Heart left ventricle (tissue), 16 donors: ENCODE results near the gene LPP. TPM values are rescaled to one million over a fixed set of nuclear protein-coding genes. Genes with fewer than 3 reads are reported as not detected.

Experiments
- ATAC-seq, 4 donors: fragments of 200-7000 bp; cut with Tn5 transposase; one replicate each; pipeline ENCODE4 v1.9.1; 2020 to 2022; ENCODE audit warnings: moderate library complexity in 4 of 4, mild to moderate bottlenecking in 3 of 4, moderate number of reproducible peaks in 1 of 4
- DNase-seq, 5 donors: peaks; one replicate each; pipeline ENCODE4 v3.0.0-alpha.2; 2020
- H3K27ac ChIP-seq, 12 donors: fragments of 200-600 bp; sonication (generic) in 4 of 12; one replicate each; pipeline versions ENCODE4 v1.5.0 to v1.8.0; 2016 to 2022; ENCODE audit warnings: mild to moderate bottlenecking in 2 of 12
- H3K27me3 ChIP-seq, 9 donors: fragments of 200-600 bp; sonication (generic) in 2 of 9; one replicate each; pipeline versions ENCODE4 v1.5.1 to v1.8.0; 2016 to 2022; ENCODE audit warnings: mild to moderate bottlenecking in 3 of 9
- H3K36me3 ChIP-seq, 9 donors: fragments of 200-600 bp; sonication (generic) in 2 of 9; one replicate each; pipeline versions ENCODE4 v1.5.0 to v1.8.0; 2018 to 2022; ENCODE audit warnings: mild to moderate bottlenecking in 2 of 9
- H3K4me1 ChIP-seq, 12 donors: fragments of 200-600 bp; sonication (generic) in 4 of 12; one replicate each; pipeline versions ENCODE4 v1.5.0 to v1.8.0; 2016 to 2022; ENCODE audit warnings: mild to moderate bottlenecking in 3 of 12
- H3K4me3 ChIP-seq, 12 donors: fragments of 200-600 bp; sonication (generic) in 4 of 12; one replicate each; pipeline versions ENCODE4 v1.5.0 to v1.8.0; 2017 to 2022; ENCODE audit warnings: mild to moderate bottlenecking in 9 of 12, moderate library complexity in 4 of 12
- H3K9me3 ChIP-seq, 12 donors: fragments of 200-600 bp; sonication (generic) in 4 of 12; one replicate each; pipeline versions ENCODE4 v1.5.0 to v1.8.0; 2016 to 2022; ENCODE audit warnings: mild to moderate bottlenecking in 1 of 12
- POLR2A ChIP-seq, 2 donors: fragments of 450-650 bp; IDR thresholded peaks; one replicate each; pipeline ENCODE4 v1.6.1; 2017; ENCODE audit warnings: antibody characterized with exemption in 2 of 2, mild to moderate bottlenecking in 2 of 2, moderate library complexity in 2 of 2
- WGBS, 4 donors: extraction: QIAGEN DNeasy Blood & Tissue Kit in 2 of 4; methylation state at CpG; one replicate each; pipeline versions ENCODE4 v1.1.5 to v1.1.7; 2013 to 2018; 5-methylcytosine and 5-hydroxymethylcytosine counted together
- intact Hi-C, 10 donors: fragments of 100-400 bp; cut with DNase I; formaldehyde crosslinking; loops; one replicate each; pipeline versions ENCODE4 v1.11.1 to v1.14.2; 2022
- polyA plus RNA-seq, 2 donors: library from polyadenylated mRNA; stranded (reverse); fragments of 200-250 nt; gene quantifications; one replicate each; pipeline ENCODE4 v1.2.3, GENCODE V29; 2013
- total RNA-seq, 9 donors: library from RNA; depleted of rRNA in 2 of 9; stranded (reverse); fragments of >200 nt in 2 of 9; fragmentation: NEBNext Ultra II Directional in 3 of 9; extraction: Animal tissue kit (Norgen Biotek cat#: 25700) in 3 of 9; gene quantifications; one replicate each; pipeline versions ENCODE4 v1.1.0 to v1.2.4, GENCODE V29; 2016 to 2023
- TF ChIP-seq, protein P1 (sequence below), 12 donors: fragments of 200-600 bp; sonication (generic) in 4 of 12; IDR thresholded peaks; one replicate each; pipeline versions ENCODE4 v1.5.0 to v1.8.0; 2018 to 2022; ENCODE audit warnings: antibody characterized with exemption in 12 of 12, mild to moderate bottlenecking in 5 of 12
- donor health status: ischemic (EF 13 %, LVEDD 7.1; RV severe dilation, severe dysfunction).
- donor health status: healthy with polysubstance abuse.
- donor health status: DM: no; HTN: yes; CAD: no.
- donor health status: DM: no; HTN: no; CAD: no.
- donor health status: ischemic (EF 25% LVEDD 6.9; RV normal size, moderate dysfunction).
- donor health status: ischemic (EF 25% LVEDD 5.7; RV mildly dilated, moderate dysfunction).
- donor health status: healthy.
- donor health status: DM: yes; HTN: yes; CAD: no.
- donor health status: ischemic (EF 35%, LVEDD 5.7; RV mildly dilated, moderate dysfunction).
- donor health status: nonischemic (EF 11% LVEDD 7.7; RV severe dilation, severe dysfunction).
- donor health status: DM: yes; HTN: yes; CAD: no.
- donor health status: PGD.
- donor health status: ischemic (EF 29% LVEDD 5.4; RV normal size, mild dysfunction).
- donor health status: nonischemic (EF 23%, LVEDD 6.1; RV moderate dilation, normal function).

Gene LPP
- total and polyA plus RNA-seq, 11 donors, result 9.2 to 178 (median 100) TPM

DNA sequence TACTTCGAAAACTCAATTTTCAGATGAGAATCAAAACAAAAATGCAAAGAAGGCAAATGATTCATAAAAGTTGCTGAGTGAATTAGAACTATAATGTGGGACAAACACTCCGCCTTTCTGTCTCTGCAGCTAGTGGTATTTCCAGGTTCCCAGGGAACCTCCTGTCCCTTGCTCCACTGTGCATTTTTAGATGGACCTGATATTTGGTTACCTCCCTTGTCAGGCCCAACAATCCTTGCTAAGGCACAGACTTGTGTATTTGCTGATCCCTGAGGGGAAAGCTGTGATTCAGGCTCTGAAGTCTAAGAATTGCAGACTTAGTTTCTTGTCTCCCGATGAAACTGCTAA is 162.7 kb downstream of the LPP start:
- no peak overlapping the region for H3K4me3 ChIP-seq

DNA sequence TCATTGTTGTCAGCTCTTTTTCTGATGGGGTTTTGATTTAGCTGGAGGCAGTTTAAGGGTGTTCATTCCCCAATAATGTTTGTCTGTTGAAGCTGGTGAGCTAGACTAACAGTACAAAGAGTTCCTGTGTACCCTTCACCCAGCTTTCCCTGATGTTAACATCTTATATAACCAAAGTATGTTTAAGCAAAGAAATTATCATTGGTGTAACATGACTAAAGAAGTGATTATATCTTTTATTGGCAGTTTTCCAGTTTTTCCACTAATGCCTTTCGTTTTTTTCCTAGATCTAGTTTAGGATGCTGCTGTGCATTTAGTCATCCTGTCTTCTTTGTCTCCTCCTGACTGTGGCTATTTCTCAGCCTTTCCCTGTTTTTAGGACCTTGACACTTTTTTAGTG is 165.6 kb downstream of the LPP start:
- H3K4me3 ChIP-seq, result no peak overlapping the region
- DNase-seq (no peak), ATAC-seq (no peak)
- H3K27me3 ChIP-seq, result no peaks in the 10 kb centered on the region
- peaks cover 0 to 57% (median 30%) of the 10 kb centered on the region in 12 donors for H3K4me1 ChIP-seq
- WGBS, 4 donors, result 13 to 31% (median 20%) methylated on average over 1 of the region's 1 CpG
- no peaks in the 10 kb centered on the region for H3K9me3 ChIP-seq
- intact Hi-C loops, result no loop called here
- no peaks in the 10 kb centered on the region for H3K36me3 ChIP-seq
- TF ChIP-seq, protein P1, sequence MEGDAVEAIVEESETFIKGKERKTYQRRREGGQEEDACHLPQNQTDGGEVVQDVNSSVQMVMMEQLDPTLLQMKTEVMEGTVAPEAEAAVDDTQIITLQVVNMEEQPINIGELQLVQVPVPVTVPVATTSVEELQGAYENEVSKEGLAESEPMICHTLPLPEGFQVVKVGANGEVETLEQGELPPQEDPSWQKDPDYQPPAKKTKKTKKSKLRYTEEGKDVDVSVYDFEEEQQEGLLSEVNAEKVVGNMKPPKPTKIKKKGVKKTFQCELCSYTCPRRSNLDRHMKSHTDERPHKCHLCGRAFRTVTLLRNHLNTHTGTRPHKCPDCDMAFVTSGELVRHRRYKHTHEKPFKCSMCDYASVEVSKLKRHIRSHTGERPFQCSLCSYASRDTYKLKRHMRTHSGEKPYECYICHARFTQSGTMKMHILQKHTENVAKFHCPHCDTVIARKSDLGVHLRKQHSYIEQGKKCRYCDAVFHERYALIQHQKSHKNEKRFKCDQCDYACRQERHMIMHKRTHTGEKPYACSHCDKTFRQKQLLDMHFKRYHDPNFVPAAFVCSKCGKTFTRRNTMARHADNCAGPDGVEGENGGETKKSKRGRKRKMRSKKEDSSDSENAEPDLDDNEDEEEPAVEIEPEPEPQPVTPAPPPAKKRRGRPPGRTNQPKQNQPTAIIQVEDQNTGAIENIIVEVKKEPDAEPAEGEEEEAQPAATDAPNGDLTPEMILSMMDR (IDR thresholded peaks at IDR 0.05), result no peak
- no peak overlapping the region for H3K27ac ChIP-seq

More for the DNA sequence above, 162.7 kb downstream of the LPP start:
- H3K27me3 ChIP-seq, result no peaks in the 10 kb centered on the region
- ATAC-seq, result peak in 1 of 4 donors; percentile 44
- H3K4me1 ChIP-seq, result peaks cover 0 to 49% (median 22%) of the 10 kb centered on the region in 12 donors
- peaks cover 0 to 10% (median 0%) of the 10 kb centered on the region in 12 donors for H3K9me3 ChIP-seq
- peak overlapping the region in 9 of 12 donors; percentile 1 to 52 (median 12) for H3K27ac ChIP-seq
- TF ChIP-seq, protein P1 (IDR thresholded peaks at IDR 0.05), result no peak
- TF ChIP-seq POLR2A (IDR thresholded peaks at IDR 0.05), result no peak
- intact Hi-C loops, result no loop called here
- DNase-seq, result no peak
- H3K36me3 ChIP-seq, result no peaks in the 10 kb centered on the region
- WGBS, 4 donors, result 72 to 87% (median 78%) methylated on average over 3 of the region's 3 CpGs

DNA sequence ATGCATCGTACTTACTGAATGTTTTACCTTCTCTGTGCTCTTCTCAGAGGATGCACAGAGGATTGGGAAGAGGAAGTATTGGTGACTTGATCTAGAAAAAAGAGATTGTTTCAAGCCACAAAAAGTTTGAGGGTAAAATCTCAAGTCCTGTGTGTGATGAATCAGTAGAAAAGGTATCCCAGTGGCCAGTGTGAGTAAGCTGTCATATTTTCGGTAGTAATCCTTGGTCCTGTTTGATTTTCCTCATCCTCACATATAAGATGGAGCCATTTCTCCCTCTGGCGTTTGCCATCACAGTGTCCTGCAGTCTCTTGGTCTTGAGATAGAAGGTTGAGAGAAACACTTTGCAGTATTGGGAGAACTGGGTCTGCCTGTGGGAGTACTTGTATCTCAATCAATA is 166.8 kb downstream of the LPP start:
- Histone ChIP-seq H3K36me3 (no peaks in the 10 kb centered on the region), H3K27ac (no peak overlapping the region), H3K9me3 (no peaks in the 10 kb centered on the region), H3K4me1 (peaks cover 0 to 59% (median 28%) of the 10 kb centered on the region in 12 donors), H3K27me3 (no peaks in the 10 kb centered on the region), H3K4me3 (no peak overlapping the region)
- TF ChIP-seq, protein P1 (IDR thresholded peaks at IDR 0.05), result no peak
- TF ChIP-seq POLR2A (IDR thresholded peaks at IDR 0.05), result no peak
- intact Hi-C loops, result loop anchor here in 1 of 10 donors (5.0 kb wide), 1 partner anchor 38 kb away; no protein-coding TSS in a partner anchor
- ATAC-seq (no peak), DNase-seq (no peak)
- 94 to 97% (median 97%) methylated on average over 3 of the region's 3 CpGs for WGBS, 4 donors

DNA sequence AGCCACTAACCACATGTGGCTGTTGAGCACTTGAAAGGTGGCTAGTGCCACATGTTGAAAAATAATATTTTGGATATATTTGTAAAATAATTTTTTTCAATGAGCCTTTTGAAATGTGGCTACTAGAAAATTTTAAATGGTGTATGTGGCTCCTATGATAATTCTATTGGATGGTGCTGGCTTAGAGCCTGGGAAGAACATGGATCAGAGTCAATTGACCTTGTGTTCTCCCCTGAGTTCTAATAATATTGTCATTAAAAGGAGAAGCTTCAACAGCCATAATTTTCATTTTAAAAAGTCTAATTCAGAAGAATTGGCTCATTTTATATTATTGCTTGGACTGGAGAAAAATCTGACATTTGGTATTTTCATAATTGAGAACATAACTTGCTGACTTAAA is 167.3 kb downstream of the LPP start:
- TF ChIP-seq, protein P1 (IDR thresholded peaks at IDR 0.05), result no peak
- TF ChIP-seq POLR2A (IDR thresholded peaks at IDR 0.05), result no peak
- no peaks in the 10 kb centered on the region for H3K36me3 ChIP-seq
- H3K27ac ChIP-seq, result peak overlapping the region in 4 of 12 donors; percentile 17 to 43 (median 30)
- DNase-seq, result no peak
- H3K9me3 ChIP-seq, result no peaks in the 10 kb centered on the region
- intact Hi-C loops, result loop anchor here in 1 of 10 donors (5.0 kb wide), 1 partner anchor 39 kb away; no protein-coding TSS in a partner anchor
- peaks cover 0 to 59% (median 28%) of the 10 kb centered on the region in 12 donors for H3K4me1 ChIP-seq
- H3K27me3 ChIP-seq, result no peaks in the 10 kb centered on the region
- ATAC-seq, result no peak
- no peak overlapping the region for H3K4me3 ChIP-seq
